GM18526 (cell line): Measurements from ENCODE around the gene FGF12.

ENCODE experiments used
- POLR2A ChIP-seq: IDR thresholded peaks from 3 replicates; pipeline ENCODE4 v1.6.1; 2011; ENCODE audit not compliant: insufficient read length; ENCODE audit errors: extremely low read depth

Gene FGF12

DNA sequence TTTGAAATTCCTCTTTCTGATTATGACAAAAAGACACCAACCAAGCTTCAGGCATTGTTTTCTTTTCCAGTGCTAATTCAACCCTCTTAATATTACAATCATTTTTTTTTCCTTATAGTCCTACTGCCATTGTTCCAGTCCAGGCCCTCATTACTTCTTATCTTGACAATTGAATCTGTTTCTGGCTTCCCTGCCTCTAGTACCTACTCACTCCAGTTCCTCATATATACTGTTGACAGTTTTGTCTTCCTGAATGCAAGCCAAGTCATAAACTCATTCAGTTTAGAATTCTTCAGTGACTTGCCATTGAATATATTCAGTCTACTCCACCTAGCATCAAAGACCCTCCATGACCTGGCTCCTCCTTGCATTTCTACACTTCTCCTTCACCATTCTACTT is 507.4 kb downstream of the FGF12 start:
- no peak for TF ChIP-seq POLR2A

DNA sequence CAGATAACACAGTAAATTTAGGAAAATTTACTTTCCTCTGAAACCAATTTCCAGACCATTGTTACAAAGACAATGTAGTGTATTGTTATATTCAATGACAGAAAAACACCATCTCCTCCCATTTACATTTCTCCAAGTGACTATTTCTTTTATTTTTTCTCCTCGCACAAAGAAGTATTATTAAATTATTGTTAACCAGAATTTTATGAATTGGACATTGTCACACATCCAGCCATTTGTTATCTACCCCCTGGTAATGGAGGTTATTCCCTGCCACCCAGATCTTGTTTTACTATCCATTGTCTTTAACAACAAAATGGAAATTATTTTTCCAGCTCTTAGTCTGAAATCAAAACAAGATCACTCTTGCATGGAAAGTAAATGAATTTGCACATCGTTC is 511.3 kb downstream of the FGF12 start:
- no peak for TF ChIP-seq POLR2A

DNA sequence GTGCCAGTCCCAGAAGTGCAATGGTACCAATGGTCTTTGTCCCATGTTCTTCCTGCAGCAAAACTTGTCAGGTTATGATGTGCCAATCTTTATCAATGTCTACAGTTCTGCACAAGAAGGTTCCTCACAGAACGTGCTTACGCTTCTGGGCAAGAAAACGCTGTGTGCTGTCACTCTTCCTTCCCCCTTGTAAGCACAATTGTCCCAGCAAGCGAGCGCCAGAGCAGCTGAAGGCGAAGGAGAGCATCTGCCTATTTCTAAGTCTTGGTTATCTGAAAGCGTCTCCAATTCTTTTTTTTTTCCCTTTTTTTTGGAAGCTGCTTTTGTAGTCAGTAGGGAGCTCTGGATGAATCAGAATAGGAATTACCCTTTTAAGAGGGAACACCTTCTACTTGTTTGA is 514.4 kb downstream of the FGF12 start:
- TF ChIP-seq POLR2A = no peak

DNA sequence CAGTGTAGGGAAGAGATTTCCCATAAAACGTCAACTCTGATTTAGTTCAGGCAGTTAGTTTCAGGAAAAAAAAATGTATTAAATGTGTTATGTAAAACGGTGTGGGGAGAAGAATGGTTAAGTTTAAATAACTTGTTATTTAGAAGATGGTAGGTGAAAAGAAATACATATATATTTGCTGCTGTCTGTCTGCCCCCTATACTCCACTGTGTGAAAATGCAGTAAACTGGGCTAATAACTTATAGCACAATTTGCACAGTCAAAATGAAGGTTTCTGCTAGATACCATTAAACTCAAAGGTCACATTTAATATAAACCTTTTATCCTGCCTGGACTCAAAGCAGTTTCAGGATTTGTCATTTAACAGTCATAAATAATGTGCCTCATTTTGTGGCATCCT is 515.0 kb downstream of the FGF12 start:
- TF ChIP-seq POLR2A = no peak

DNA sequence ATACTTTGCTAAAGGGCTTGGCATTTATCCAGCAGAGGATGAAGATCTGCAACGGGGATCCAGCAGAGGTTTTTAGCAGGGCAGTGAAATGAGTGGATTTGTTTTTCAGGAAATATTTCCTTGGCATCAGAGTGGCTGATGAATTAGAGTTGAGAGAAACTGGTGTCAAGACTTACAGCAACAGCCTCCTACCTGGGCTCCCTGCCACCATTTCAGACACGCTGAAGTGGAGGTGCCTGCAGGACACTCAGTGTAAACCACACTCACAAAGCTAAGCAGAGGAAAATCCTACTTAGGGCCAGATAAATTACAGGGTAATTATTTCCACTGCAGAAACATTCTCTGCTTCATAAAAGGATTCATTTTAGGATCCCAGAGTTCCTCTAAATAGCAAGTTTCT is 519.7 kb downstream of the FGF12 start:
- TF ChIP-seq POLR2A = no peak

DNA sequence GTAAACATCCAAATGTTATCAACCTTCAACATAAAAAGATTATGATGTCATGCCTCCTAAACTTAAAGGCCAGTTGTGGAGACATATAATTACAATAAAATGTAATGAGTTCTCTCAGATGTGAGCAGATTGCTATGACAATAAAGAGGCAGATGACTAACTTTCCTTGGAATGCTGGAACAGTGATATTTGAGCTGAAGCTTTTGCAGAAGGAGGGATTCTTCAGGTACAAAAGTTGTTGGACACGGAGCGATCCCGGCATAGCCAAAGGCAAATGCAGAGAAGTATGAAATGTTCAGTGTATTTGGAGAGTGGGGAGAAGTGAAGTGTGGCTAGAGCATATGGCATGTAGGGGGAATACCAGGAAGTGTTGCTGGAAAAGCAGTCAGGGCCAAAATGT is 520.1 kb downstream of the FGF12 start:
- TF ChIP-seq POLR2A = no peak

DNA sequence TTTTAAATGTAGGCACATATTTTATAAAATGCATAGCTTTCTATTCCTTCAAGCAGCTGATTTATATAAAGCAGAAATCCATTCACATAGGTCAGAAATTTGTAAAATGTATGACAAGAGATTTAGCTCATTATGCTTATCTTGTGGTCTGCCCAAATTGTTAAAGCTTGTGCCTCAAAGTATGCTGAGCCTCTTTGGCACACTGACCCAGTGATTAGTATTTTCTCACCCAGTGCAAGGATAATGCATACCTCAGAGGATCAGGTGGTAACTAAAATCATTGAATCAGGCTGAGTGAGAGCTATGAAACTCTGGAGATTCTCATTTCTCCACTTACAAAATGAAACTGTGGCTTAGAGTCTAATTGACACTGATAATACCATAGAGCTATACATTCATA is 533.3 kb downstream of the FGF12 start:
- TF ChIP-seq POLR2A = no peak

DNA sequence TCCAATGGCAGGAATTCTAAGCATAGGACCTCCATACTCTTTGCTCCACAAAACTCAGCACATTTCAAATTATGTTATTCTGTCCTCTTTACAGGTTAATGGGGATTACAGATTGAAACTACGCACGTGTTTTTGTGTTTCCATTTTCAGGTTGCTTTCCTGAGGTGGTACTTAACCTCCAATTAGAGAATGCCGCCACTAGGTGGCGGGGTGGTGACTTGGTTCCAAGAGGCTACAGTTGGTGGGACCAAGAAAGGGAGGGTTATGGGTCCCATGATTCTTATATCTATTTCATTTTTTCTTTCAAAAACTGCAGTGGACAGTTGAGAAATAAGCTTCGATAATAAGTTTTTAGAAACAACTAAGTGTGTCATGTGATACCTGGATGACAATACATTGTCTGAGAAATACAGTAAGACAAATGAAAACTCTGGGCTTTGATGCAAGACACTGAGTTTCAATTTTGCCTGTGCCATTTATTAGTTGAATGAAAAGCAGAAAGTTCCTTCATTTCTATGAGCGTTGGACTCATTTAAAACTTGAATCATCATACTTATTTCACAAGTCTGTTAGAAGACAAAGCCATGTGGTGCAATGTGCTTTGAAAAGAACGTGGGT is 539.0 kb downstream of the FGF12 start:
- TF ChIP-seq POLR2A = no peak

DNA sequence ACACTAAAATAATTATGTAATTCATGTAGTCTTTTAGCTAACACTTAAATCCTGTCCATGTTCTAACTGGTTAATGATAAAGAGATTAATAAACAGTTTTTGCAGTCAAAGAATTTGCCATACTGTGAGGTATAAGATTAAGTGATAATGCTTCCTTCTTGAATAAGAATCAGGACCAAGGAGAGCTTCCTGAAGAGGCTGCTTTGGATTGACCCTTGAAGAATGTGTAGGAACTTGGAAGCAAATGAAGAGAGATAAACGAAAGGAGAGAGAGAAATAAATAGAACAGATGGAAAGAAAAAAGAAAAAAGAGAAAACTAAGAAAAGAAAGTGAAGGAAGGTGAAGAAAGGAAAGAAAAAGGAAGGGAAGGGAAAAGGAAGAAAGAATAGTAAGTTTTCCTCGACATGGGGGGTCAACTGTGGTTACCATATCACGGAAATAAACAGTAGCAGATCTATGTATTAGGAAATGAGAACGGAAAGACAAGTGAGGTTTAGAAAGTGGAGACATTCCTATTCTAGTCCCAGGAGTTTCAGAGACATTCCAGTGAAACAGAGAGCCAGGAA is 539.8 kb downstream of the FGF12 start:
- TF ChIP-seq POLR2A = no peak

DNA sequence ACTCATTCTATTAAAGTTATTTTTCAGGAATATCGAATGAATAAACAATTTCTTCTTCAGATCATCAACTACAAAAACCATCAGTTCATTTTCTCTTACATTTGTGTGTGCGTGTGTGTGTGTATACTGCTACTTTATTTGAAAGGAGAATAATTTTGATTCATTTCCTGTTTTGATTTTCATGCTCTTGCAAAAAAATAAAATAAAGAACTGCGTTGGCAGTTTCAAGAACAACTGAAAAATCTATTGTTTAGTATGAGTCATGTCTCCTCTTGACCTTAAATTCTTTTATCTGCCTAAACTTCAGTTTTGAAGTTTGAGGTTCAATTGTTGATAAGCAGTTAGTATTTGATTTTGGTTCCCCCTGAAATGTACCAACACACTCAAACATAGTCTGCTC is 540.8 kb downstream of the FGF12 start:
- no peak for TF ChIP-seq POLR2A

DNA sequence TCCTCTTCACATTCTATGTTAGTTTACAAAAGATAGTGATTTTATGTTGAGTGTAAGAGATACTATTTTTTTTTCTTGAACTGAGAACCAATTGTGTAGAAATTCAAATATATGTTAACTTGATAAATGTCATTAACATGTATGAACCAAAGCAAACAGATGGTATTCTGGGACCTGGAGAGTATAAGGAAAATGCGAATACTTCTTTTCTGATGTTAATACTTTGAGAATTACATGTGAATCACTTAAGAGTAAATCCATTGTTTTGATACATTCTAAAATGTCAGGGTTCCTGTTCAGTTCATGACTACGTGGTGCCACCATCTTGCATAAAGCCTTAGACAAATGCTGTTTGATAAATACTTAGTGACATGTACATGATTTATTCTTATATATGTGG is 541.3 kb downstream of the FGF12 start:
- TF ChIP-seq POLR2A = no peak

DNA sequence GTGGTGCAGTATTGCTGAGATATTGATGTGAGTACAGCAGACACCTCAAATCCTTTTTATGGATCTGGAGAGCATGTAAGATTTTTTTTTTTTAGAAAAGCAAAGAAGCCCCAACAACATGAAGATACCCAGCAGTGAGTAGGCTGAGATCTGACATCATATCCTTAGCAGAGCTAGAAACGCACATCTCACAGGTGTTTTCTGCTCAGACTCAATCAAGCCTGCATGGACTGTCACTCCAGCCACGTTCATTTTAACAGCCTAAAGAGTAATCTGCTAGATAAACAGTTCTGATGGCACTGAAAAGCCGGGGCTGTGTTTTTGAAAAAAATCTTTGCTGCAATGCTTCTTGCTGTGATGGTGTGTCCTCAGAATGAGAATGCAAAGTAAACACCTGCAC is 544.2 kb downstream of the FGF12 start:
- TF ChIP-seq POLR2A = no peak

DNA sequence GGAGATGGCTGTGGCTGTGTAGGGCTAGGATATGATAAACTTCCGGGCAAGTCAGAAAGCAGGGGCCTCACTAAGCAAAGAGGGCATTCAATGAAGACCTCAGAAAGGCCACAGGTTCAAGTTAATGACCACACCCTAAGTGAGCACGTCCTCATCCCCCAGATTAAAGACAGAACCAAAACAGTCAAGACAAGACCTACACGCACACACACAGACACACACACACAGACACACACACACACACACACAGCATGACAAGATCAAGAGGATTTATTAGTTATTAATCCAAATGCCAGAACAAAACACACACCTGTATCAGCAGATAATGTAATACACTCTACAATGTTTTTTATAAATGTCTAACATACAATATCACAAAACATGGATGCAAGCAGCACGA is 546.2 kb downstream of the FGF12 start:
- TF ChIP-seq POLR2A = no peak

DNA sequence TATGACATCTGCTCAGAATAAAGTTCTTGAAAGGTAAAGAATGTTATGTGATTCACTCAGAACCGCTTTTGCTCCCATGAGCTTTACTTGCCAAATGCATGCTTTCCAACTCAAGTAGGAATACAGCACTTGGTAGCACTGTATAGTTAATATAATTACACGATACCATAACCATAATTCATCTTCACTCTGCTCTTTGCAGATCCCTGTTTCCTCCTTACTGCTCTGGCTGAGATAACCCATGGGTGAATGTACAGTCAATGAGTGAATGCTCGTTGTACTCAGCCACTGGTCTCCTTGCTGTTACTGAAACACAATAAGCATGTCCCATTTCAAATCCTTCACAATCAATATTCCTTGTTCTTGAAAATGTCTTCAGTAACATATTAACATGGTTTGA is 550.0 kb downstream of the FGF12 start:
- TF ChIP-seq POLR2A = no peak

DNA sequence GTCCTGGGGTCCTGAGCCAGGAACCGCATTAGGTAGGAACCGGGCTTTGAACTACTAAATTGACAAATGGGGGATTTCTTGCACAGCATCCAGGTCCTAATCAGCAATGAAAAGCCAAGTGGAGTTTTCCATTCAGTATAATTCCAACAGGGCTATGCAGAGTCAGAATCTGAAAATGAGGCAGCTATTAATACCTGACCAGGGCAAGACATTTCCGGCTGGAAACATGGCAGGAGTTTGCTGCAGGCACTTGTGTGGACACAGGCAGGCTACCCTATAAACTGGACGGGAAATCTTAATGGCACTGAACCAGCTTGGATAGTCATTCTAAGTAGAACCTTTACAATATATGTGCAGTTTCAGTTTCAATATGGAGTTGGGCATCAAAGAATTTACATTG is 553.1 kb downstream of the FGF12 start:
- TF ChIP-seq POLR2A = no peak

DNA sequence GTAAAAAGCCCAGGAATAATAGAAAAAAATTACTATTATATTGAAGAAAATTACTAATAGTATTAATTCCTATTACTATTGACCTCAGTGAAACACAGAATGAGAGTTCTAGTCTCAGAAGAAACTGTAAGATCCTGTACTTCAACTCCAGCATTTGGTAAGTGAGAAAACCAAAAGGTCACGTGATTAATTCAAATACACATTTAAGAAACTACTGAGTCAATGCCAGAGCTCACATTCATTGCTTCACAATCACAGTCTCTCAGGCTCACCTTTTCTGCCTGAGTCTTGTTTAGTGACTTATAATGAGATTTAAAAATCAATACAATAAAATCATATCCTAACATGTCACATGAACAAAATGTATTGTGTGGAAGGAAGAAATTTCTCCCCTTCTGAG is 556.1 kb downstream of the FGF12 start:
- TF ChIP-seq POLR2A = no peak

DNA sequence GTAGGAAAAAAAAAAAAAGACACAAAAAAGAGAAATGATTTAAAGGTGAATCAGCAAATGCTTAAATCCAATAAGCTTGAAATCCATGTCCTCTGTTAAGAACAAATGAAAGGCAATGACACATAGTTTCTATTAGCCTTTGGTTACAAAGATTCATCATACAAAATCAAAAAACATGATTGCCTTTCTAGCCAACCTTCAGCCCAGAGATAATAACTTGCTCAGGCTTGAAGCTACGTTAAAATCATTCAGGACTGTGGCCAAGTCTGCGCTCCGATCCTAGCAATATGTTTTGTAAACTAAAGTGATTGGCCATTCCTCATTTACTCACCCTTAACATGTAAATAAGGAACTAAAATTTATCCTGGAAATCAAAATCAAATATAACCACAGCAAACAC is 556.7 kb downstream of the FGF12 start:
- no peak for TF ChIP-seq POLR2A
